HCT116 (cell line): Measurements from ENCODE around the gene SUSD3. TPM values are rescaled to one million over a fixed set of nuclear protein-coding genes. Genes with fewer than 3 reads are reported as not detected.

Experiments
- ATAC-seq: fragments of 200-7000 bp; cut with Tn5 transposase; 2 replicates; pipeline ENCODE4 v1.9.1; 2020; ENCODE audit warnings: mild to moderate bottlenecking, moderate library complexity
- BruUV-seq: library from RNA; stranded (reverse); fragments of 400-500 nt; replicated peaks from 2 replicates; lab custom pipeline; 2021; lab: Mats Ljungman, UMichigan
- CTCF ChIA-PET: fragments of 300-600 bp; sonication (Branson Sonifier 250); formaldehyde crosslinking; loops from one replicate; lab custom pipeline; 2021; ENCODE audit warnings: antibody characterized with exemption; lab: Charles Lee
- POLR2A ChIA-PET: fragments of 300-600, 350-600 bp; sonication (Branson Sonifier 250); formaldehyde crosslinking; loops from one replicate; lab custom pipeline; 2021; ENCODE audit warnings: antibody characterized with exemption; lab: Charles Lee
- RAD21 ChIA-PET, 2 experiments: fragments of 300-600 bp; sonication (Branson Sonifier 250); formaldehyde crosslinking; loops; one replicate each; lab custom pipeline; 2023; ENCODE audit warnings: low total read pairs in 2 of 2; ENCODE audit not compliant: uncharacterized antibody in 2 of 2, unreplicated experiment in 2 of 2, low non-redundant PET in 1 of 2; lab: Charles Lee
- DNase-seq: peaks from one replicate; pipeline ENCODE4 v3.0.0-alpha.2; 2010; ENCODE audit warnings: low read depth, low spot score
- H2AFZ ChIP-seq: fragments of 200-600 bp; shearing (Covaris generic), sonication (generic); 2 replicates; pipeline ENCODE4 v1.6.1; 2017; ENCODE audit warnings: low read depth, mixed run types, mixed read lengths, antibody characterized with exemption, low read length; ENCODE audit not compliant: poor library complexity, severe bottlenecking
- H3K27ac ChIP-seq: 2 replicates; pipeline ENCODE4 v1.5.1; 2012; ENCODE audit warnings: low read depth, low read length
- H3K27me3 ChIP-seq: fragments of 200-600 bp; sonication (generic); 2 replicates; pipeline ENCODE4 v1.6.1; 2016; ENCODE audit warnings: mixed run types, low read length, mixed read lengths; ENCODE audit not compliant: insufficient read depth
- H3K36me3 ChIP-seq, 2 experiments: fragments of 200-500 bp in 1 of 2; fragments of 200-600 bp in 1 of 2; sonication (Bioruptor generic) in 1 of 2; sonication (generic) in 1 of 2; 2 replicates each; pipeline versions ENCODE4 v1.5.1 to v1.6.1; 2014 to 2016; ENCODE audit warnings: low read length in 2 of 2, inconsistent platforms in 1 of 2, mixed read lengths in 1 of 2, mixed run types in 1 of 2; ENCODE audit not compliant: insufficient read depth in 2 of 2, control insufficient read depth in 1 of 2
- H3K4me1 ChIP-seq, 2 experiments: fragments of 200-600 bp in 1 of 2; sonication (generic) in 1 of 2; 2 replicates each; pipeline versions ENCODE4 v1.5.1 to v1.6.1; 2012 to 2017; ENCODE audit warnings: low read length in 2 of 2, inconsistent platforms in 1 of 2, mild to moderate bottlenecking in 1 of 2, mixed read lengths in 1 of 2, mixed run types in 1 of 2, moderate library complexity in 1 of 2; ENCODE audit not compliant: insufficient read depth in 2 of 2, control insufficient read depth in 1 of 2
- H3K4me2 ChIP-seq: fragments of 200-600 bp; sonication (generic); 2 replicates; pipeline ENCODE4 v1.6.1; 2017; ENCODE audit warnings: mixed run types, low read length, mixed read lengths
- H3K4me3 ChIP-seq, 2 experiments: fragments of 200-600 bp in 1 of 2; sonication (generic) in 1 of 2; replicated peaks in 1 of 2; 2 replicates each; pipeline ENCODE4 v1.5.1; 2011 to 2016; ENCODE audit warnings: low read length in 2 of 2, control low read depth in 1 of 2, low read depth in 1 of 2, mild to moderate bottlenecking in 1 of 2, mixed read lengths in 1 of 2, mixed run types in 1 of 2
- H3K79me2 ChIP-seq: fragments of 200-600 bp; sonication (generic); 2 replicates; pipeline ENCODE4 v1.6.1; 2017; ENCODE audit warnings: mild to moderate bottlenecking, mixed run types, low read length, moderate library complexity, mixed read lengths; ENCODE audit not compliant: insufficient read depth
- H3K9ac ChIP-seq: fragments of 200-600 bp; sonication (generic); 2 replicates; pipeline ENCODE4 v1.6.1; 2016; ENCODE audit warnings: low read length, mixed read lengths
- H3K9me2 ChIP-seq: fragments of 200-600 bp; sonication (generic), shearing (Covaris generic); 2 replicates; pipeline ENCODE4 v1.6.1; 2017; ENCODE audit warnings: mixed run types, mild to moderate bottlenecking, moderate library complexity; ENCODE audit not compliant: insufficient read depth
- H3K9me3 ChIP-seq, 2 experiments: fragments of 200-500 bp in 1 of 2; fragments of 200-600 bp in 1 of 2; sonication (Bioruptor generic) in 1 of 2; sonication (generic) in 1 of 2; 2 replicates each; pipeline ENCODE4 v1.6.1; 2014 to 2017; ENCODE audit warnings: low read length in 2 of 2, mixed read lengths in 2 of 2, inconsistent platforms in 1 of 2, low read depth in 1 of 2, mild to moderate bottlenecking in 1 of 2, mixed run types in 1 of 2, moderate library complexity in 1 of 2; ENCODE audit not compliant: control insufficient read depth in 1 of 2, insufficient read depth in 1 of 2
- H4K20me1 ChIP-seq: fragments of 200-600 bp; sonication (generic), shearing (Covaris generic); 2 replicates; pipeline ENCODE4 v1.6.1; 2017; ENCODE audit warnings: mixed run types, mild to moderate bottlenecking, moderate library complexity; ENCODE audit not compliant: insufficient read depth
- CBX3 ChIP-seq: IDR thresholded peaks from 2 replicates; pipeline ENCODE4 v1.6.1; 2012; ENCODE audit warnings: low read depth
- EZH2phosphoT487 ChIP-seq: fragments of 200-600 bp; IDR thresholded peaks from 2 replicates; pipeline ENCODE4 v1.6.1; 2018; ENCODE audit warnings: antibody characterized with exemption, borderline replicate concordance
- JUND ChIP-seq: IDR thresholded peaks from 2 replicates; pipeline ENCODE4 v1.6.1; 2012
- POLR2AphosphoS5 ChIP-seq: IDR thresholded peaks from 2 replicates; pipeline ENCODE4 v1.6.1; 2011; ENCODE audit warnings: mild to moderate bottlenecking, low read depth, low read length, moderate library complexity
- RAD21 ChIP-seq: IDR thresholded peaks from 2 replicates; pipeline ENCODE4 v1.6.1; 2012; ENCODE audit warnings: low read depth, mild to moderate bottlenecking
- SP1 ChIP-seq: IDR thresholded peaks from 2 replicates; pipeline ENCODE4 v1.6.1; 2012; ENCODE audit warnings: low read depth
- TCF7L2 ChIP-seq: IDR thresholded peaks from 2 replicates; pipeline ENCODE4 v1.7.0; 2011; ENCODE audit warnings: borderline replicate concordance, inconsistent platforms; ENCODE audit not compliant: insufficient read depth, insufficient read length; ENCODE audit errors: extremely low read depth
- intact Hi-C: fragments of 100-400 bp; cut with micrococcal nuclease; formaldehyde crosslinking; loops from 2 replicates; pipeline ENCODE4 v1.10.0; 2022
- total RNA-seq: library from RNA; stranded (reverse); gene quantifications from one replicate; pipeline ENCODE4 v1.2.1, GENCODE V29; 2021; ENCODE audit not compliant: unreplicated experiment
- TF ChIP-seq, protein P1 (sequence below): IDR thresholded peaks from 2 replicates; pipeline ENCODE4 v1.6.1; 2011; ENCODE audit warnings: mild to moderate bottlenecking, low read length, moderate library complexity; ENCODE audit not compliant: insufficient replicate concordance; ENCODE audit errors: extremely low read depth
- TF ChIP-seq, protein P2 (sequence below): IDR thresholded peaks from 2 replicates; pipeline ENCODE4 v1.6.1; 2012

SUSD3 gene
- total RNA-seq, 1 experiment from 2014 or later, result 11.3 TPM

DNA sequence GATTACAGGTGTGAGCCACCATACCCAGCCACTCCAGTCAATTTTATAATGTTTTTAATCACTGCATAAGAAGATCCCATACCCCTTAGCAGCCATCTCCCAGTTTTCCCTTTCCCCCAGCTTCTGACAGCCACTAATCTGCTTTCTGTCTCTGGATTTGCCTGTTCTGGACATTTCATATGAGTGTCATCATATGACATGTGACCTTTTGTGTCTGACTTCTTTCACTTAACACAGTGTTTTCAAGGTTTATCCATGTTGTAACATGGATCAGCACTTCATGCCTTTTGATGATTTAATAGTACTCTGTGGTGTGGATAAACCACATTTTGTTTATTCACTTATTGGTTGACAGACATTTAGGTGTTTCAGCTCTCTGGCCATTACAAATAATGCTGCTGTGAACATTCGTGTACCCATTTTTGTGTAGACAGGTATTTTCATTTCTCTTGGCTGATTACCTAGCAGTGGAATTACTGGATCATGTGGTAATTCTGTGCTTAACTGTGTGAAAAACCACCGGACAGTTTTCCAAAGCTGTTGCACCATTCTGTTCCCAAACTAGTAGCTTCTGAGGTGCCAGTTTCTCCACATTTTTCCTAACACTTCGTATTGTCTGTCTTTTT lies 8.6 kb downstream of the SUSD3 start:
- Histone ChIP-seq H3K4me2 (no peak overlapping the region), H3K79me2 (no peaks in the 10 kb centered on the region), H2AFZ (no peak overlapping the region), H3K9me2 (no peaks in the 10 kb centered on the region), H3K9me3 (no peaks in the 10 kb centered on the region), H3K27ac (no peak overlapping the region), H3K9ac (no peak overlapping the region), H3K27me3 (no peaks in the 10 kb centered on the region), H4K20me1 (no peaks in the 10 kb centered on the region), H3K4me3 (no peak overlapping the region), H3K4me1 (peaks cover 0 to 8% of the 10 kb centered on the region in 2 experiments; a peak in 1 of 4 replicates), H3K36me3 (no peaks in the 10 kb centered on the region)
- ATAC-seq (no peak), DNase-seq (no peak)
- CTCF ChIA-PET, result no interaction called here
- no peak for TF ChIP-seq TCF7L2
- TF ChIP-seq, protein P1, sequence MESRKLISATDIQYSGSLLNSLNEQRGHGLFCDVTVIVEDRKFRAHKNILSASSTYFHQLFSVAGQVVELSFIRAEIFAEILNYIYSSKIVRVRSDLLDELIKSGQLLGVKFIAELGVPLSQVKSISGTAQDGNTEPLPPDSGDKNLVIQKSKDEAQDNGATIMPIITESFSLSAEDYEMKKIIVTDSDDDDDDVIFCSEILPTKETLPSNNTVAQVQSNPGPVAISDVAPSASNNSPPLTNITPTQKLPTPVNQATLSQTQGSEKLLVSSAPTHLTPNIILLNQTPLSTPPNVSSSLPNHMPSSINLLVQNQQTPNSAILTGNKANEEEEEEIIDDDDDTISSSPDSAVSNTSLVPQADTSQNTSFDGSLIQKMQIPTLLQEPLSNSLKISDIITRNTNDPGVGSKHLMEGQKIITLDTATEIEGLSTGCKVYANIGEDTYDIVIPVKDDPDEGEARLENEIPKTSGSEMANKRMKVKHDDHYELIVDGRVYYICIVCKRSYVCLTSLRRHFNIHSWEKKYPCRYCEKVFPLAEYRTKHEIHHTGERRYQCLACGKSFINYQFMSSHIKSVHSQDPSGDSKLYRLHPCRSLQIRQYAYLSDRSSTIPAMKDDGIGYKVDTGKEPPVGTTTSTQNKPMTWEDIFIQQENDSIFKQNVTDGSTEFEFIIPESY, result no peak
- TF ChIP-seq JUND, result no peak
- TF ChIP-seq, protein P2, sequence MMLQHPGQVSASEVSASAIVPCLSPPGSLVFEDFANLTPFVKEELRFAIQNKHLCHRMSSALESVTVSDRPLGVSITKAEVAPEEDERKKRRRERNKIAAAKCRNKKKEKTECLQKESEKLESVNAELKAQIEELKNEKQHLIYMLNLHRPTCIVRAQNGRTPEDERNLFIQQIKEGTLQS, result no peak
- no peak for TF ChIP-seq SP1
- TF ChIP-seq RAD21, result no peak
- no peak for TF ChIP-seq CBX3
- RAD21 ChIA-PET, result no interaction called here
- POLR2A ChIA-PET, result no interaction called here
- no TSS peak for BruUV-seq
- intact Hi-C loops, result no loop called here

DNA sequence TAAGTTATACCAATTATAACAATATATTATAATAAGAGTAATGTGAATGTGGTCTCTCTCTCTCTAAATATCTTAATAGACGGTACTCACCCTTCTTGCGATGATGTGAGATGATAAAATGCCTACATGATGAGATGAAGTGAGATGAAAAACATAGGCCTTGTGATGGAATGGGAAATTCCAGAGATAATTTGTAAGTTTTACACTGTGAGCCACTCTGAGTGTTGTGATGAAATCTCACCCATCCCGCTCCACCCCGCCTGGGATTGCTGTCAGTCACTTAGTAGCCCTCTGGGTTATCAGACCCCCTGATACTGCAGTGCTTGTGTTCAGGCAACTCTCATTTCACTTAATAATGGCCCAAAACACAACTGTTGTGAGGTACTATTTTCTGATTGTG lies 10.5 kb downstream of the SUSD3 start:
- Histone ChIP-seq H3K79me2 (no peaks in the 10 kb centered on the region), H3K27ac (no peak overlapping the region), H3K9ac (no peak overlapping the region), H3K27me3 (no peaks in the 10 kb centered on the region), H2AFZ (no peak overlapping the region), H3K4me1 (peaks cover 0 to 8% of the 10 kb centered on the region in 2 experiments; a peak in 1 of 4 replicates), H3K4me2 (no peak overlapping the region), H3K9me2 (no peaks in the 10 kb centered on the region), H4K20me1 (no peaks in the 10 kb centered on the region), H3K9me3 (no peaks in the 10 kb centered on the region), H3K4me3 (no peak overlapping the region), H3K36me3 (no peaks in the 10 kb centered on the region)
- no TSS peak for BruUV-seq
- RAD21 ChIA-PET, result no interaction called here
- CTCF ChIA-PET, result no interaction called here
- POLR2A ChIA-PET, result no interaction called here
- no peak for DNase-seq
- ATAC-seq, result no peak
- intact Hi-C loops, result no loop called here
- TF ChIP-seq SP1 (no peak), JUND (no peak), POLR2AphosphoS5 (no peak), EZH2phosphoT487 (no peak)
- TF ChIP-seq, protein P1, result no peak
